IMR-90 (cell line): ENCODE measurements around the gene ALOX15. TPM values are rescaled to one million over a fixed set of nuclear protein-coding genes. Genes with fewer than 3 reads are reported as not detected.

Source experiments
- ATAC-seq: fragments of 200-7000 bp; cut with Tn5 transposase; 2 replicates; pipeline ENCODE4 v1.9.1; 2020; ENCODE audit warnings: low read depth, mild to moderate bottlenecking, moderate library complexity
- BruUV-seq: library from RNA; stranded (reverse); fragments of 400-500 nt; replicated peaks from 2 replicates; lab custom pipeline; 2021; lab: Mats Ljungman, UMichigan
- CTCF ChIA-PET: fragments of 300-600 bp; formaldehyde crosslinking; extraction: SDS; loops from one replicate; lab custom pipeline; 2021; ENCODE audit warnings: antibody characterized with exemption; lab: Yijun Ruan, JAX
- POLR2A ChIA-PET: fragments of 300-600 bp; sonication (Branson Sonifier 250); formaldehyde crosslinking; loops from one replicate; lab custom pipeline; 2022; ENCODE audit warnings: antibody characterized with exemption; ENCODE audit not compliant: unreplicated experiment; lab: Charles Lee
- DNase-seq: peaks from one replicate; pipeline ENCODE4 v3.0.0; 2013
- H2AFZ ChIP-seq: replicated peaks from 2 replicates; pipeline ENCODE3; 2013; ENCODE audit warnings: low read length, mild to moderate bottlenecking; ENCODE audit not compliant: poor library complexity
- H2AK5ac ChIP-seq: 2 replicates; pipeline ENCODE4 v1.6.1; 2013; ENCODE audit warnings: low read depth, low read length, inconsistent platforms
- H2AK9ac ChIP-seq: replicated peaks from 2 replicates; pipeline ENCODE3; 2013; ENCODE audit warnings: mild to moderate bottlenecking, low read depth, low read length, moderate library complexity; ENCODE audit not compliant: poor library complexity
- H2BK120ac ChIP-seq: 2 replicates; pipeline ENCODE4 v1.6.1; 2013; ENCODE audit warnings: low read depth, low read length, inconsistent platforms
- H2BK15ac ChIP-seq: 3 replicates; pipeline ENCODE4 v1.6.1; 2013; ENCODE audit warnings: low read depth, low read length, inconsistent platforms
- H2BK20ac ChIP-seq: 2 replicates; pipeline ENCODE4 v1.6.1; 2013; ENCODE audit warnings: low read depth, mild to moderate bottlenecking, inconsistent platforms, low read length, moderate library complexity
- H2BK5ac ChIP-seq: 2 replicates; pipeline ENCODE4 v1.6.1; 2013; ENCODE audit warnings: mild to moderate bottlenecking, low read depth, low read length, inconsistent platforms; ENCODE audit not compliant: poor library complexity, severe bottlenecking
- H3K14ac ChIP-seq: replicated peaks from 2 replicates; pipeline ENCODE4 v1.6.1; 2013; ENCODE audit warnings: low read depth, low read length, inconsistent platforms
- H3K18ac ChIP-seq: 2 replicates; pipeline ENCODE4 v1.6.1; 2013; ENCODE audit warnings: low read depth, low read length, control low read depth
- H3K23ac ChIP-seq: 2 replicates; pipeline ENCODE4 v1.6.1; 2013; ENCODE audit warnings: low read depth, low read length, inconsistent platforms
- H3K27ac ChIP-seq: 2 replicates; pipeline ENCODE4 v1.5.1; 2013; ENCODE audit warnings: mild to moderate bottlenecking, control low read depth, low read length; ENCODE audit not compliant: insufficient read depth
- H3K27me3 ChIP-seq: 2 replicates; pipeline ENCODE4 v1.6.1; 2013; ENCODE audit warnings: low read length; ENCODE audit not compliant: control insufficient read depth, insufficient read depth
- H3K36me3 ChIP-seq: 2 replicates; pipeline ENCODE4 v1.6.1; 2013; ENCODE audit warnings: low read length, mixed read lengths; ENCODE audit not compliant: control insufficient read depth, insufficient read depth
- H3K4ac ChIP-seq: 2 replicates; pipeline ENCODE4 v1.6.1; 2013; ENCODE audit warnings: low read depth, low read length, inconsistent platforms
- H3K4me1 ChIP-seq: 2 replicates; pipeline ENCODE4 v1.6.1; 2013; ENCODE audit warnings: low read length, mixed read lengths; ENCODE audit not compliant: control insufficient read depth, insufficient read depth
- H3K4me2 ChIP-seq: 2 replicates; pipeline ENCODE4 v1.6.1; 2013; ENCODE audit warnings: low read depth, mild to moderate bottlenecking, control low read depth, low read length, moderate library complexity
- H3K4me3 ChIP-seq: 2 replicates; pipeline ENCODE4 v1.5.1; 2013; ENCODE audit warnings: low read depth, mild to moderate bottlenecking, control low read depth, low read length, moderate library complexity; ENCODE audit not compliant: insufficient read depth
- H3K56ac ChIP-seq: 2 replicates; pipeline ENCODE4 v1.6.1; 2013; ENCODE audit warnings: low read length, inconsistent platforms; ENCODE audit not compliant: insufficient read depth; ENCODE audit errors: extremely low read depth
- H3K79me1 ChIP-seq, 2 experiments: 2 replicates each; pipeline ENCODE4 v1.6.1; 2013; ENCODE audit warnings: low read length in 2 of 2, inconsistent platforms in 1 of 2, low read depth in 1 of 2
- H3K9ac ChIP-seq: 2 replicates; pipeline ENCODE4 v1.6.1; 2013; ENCODE audit warnings: low read depth, low read length, control low read depth
- H3K9me1 ChIP-seq: 2 replicates; pipeline ENCODE4 v1.6.1; 2013; ENCODE audit warnings: low read length, inconsistent platforms; ENCODE audit not compliant: insufficient read depth
- H3K9me3 ChIP-seq: 2 replicates; pipeline ENCODE4 v1.6.1; 2013; ENCODE audit warnings: low read length; ENCODE audit not compliant: control insufficient read depth, insufficient read depth
- H4K20me1 ChIP-seq: 2 replicates; pipeline ENCODE4 v1.6.1; 2013; ENCODE audit warnings: low read length, inconsistent platforms; ENCODE audit not compliant: insufficient read depth
- H4K5ac ChIP-seq: 2 replicates; pipeline ENCODE4 v1.6.1; 2013; ENCODE audit warnings: mild to moderate bottlenecking, low read depth, low read length, control low read depth
- H4K8ac ChIP-seq, 2 experiments: 2 replicates each; pipeline ENCODE4 v1.6.1; 2013; ENCODE audit warnings: low read depth in 2 of 2, low read length in 2 of 2, control low read depth in 1 of 2, inconsistent platforms in 1 of 2
- H4K91ac ChIP-seq: 2 replicates; pipeline ENCODE4 v1.6.1; 2013; ENCODE audit warnings: low read depth, low read length, inconsistent platforms; ENCODE audit not compliant: insufficient read depth
- CHD1 ChIP-seq: IDR thresholded peaks from 2 replicates; pipeline ENCODE4 v1.6.1; 2012; ENCODE audit warnings: low read depth, low read length, improper control_type of control experiment
- CTCF ChIP-seq: conservative IDR thresholded peaks from 2 replicates; pipeline ENCODE4 v1.5.1; 2012; ENCODE audit warnings: mild to moderate bottlenecking, low read depth, low read length, improper control_type of control experiment
- ELK1 ChIP-seq: fragments of 150-350 bp; IDR thresholded peaks from 2 replicates; pipeline ENCODE4 v1.6.1; 2016; ENCODE audit warnings: low read depth, mild to moderate bottlenecking, low read length, moderate library complexity, borderline replicate concordance
- FOS ChIP-seq: fragments of 150-350 bp; IDR thresholded peaks from 2 replicates; pipeline ENCODE4 v1.6.1; 2016; ENCODE audit warnings: low read depth, low read length
- MAFK ChIP-seq: IDR thresholded peaks from 2 replicates; pipeline ENCODE4 v1.6.1; 2012; ENCODE audit warnings: low read depth, low read length, improper control_type of control experiment
- MAZ ChIP-seq: IDR thresholded peaks from 2 replicates; pipeline ENCODE4 v1.6.1; 2012; ENCODE audit warnings: low read depth, mild to moderate bottlenecking, low read length, improper control_type of control experiment, moderate library complexity, borderline replicate concordance
- POLR2A ChIP-seq: IDR thresholded peaks from 2 replicates; pipeline ENCODE4 v1.6.1; 2012; ENCODE audit warnings: mild to moderate bottlenecking, low read depth, low read length
- RFX5 ChIP-seq: IDR thresholded peaks from 2 replicates; pipeline ENCODE4 v1.8.0; 2012; ENCODE audit warnings: low read depth, mild to moderate bottlenecking, low read length, moderate library complexity
- SMC3 ChIP-seq: fragments of 150-350 bp; IDR thresholded peaks from 2 replicates; pipeline ENCODE4 v1.6.1; 2016; ENCODE audit warnings: low read depth, mild to moderate bottlenecking, antibody characterized with exemption, low read length, moderate library complexity
- USF2 ChIP-seq: fragments of 150-350 bp; IDR thresholded peaks from 2 replicates; pipeline ENCODE4 v1.6.1; 2017; ENCODE audit warnings: mild to moderate bottlenecking, antibody characterized with exemption, low read length, low read depth
- WGBS, 2 experiments: methylation state at CpG; one replicate each; pipeline versions ENCODE4 v1.1.5 to v1.1.7; 2013; ENCODE audit warnings: missing lambda C conversion rate in 2 of 2; ENCODE audit not compliant: insufficient read length in 1 of 2; ENCODE audit errors: extremely low coverage in 2 of 2; 5-methylcytosine and 5-hydroxymethylcytosine counted together
- dilution Hi-C: fragments of 300-500 bp; cut with HindIII; formaldehyde crosslinking; loops from one replicate; pipeline ENCODE4 v1.14.3; 2018; ENCODE audit warnings: low sequenced_read_pairs; ENCODE audit not compliant: unreplicated experiment
- in situ Hi-C: fragments of 300-500 bp; cut with MboI; formaldehyde crosslinking; loops from 3 replicates; pipeline ENCODE4 v1.14.3; 2019; ENCODE audit warnings: low sequenced_read_pairs, inconsistent platforms, mixed read lengths
- intact Hi-C: fragments of 100-400 bp; cut with micrococcal nuclease; formaldehyde crosslinking; loops from 2 replicates; pipeline ENCODE4 v1.10.0; 2022
- polyA plus RNA-seq, 3 experiments: library from polyadenylated mRNA; depleted of rRNA; stranded (reverse); fragments of >200 nt; gene quantifications; 2 replicates each; pipeline ENCODE4 v1.2.3, GENCODE V29; 2012; ENCODE audit warnings: low replicate concordance in 1 of 3
- total RNA-seq: library from RNA; depleted of rRNA; stranded (reverse); fragments of >200 nt; gene quantifications from 2 replicates; pipeline ENCODE4 v1.2.3, GENCODE V29; 2012

The ALOX15 gene
- total and polyA plus RNA-seq, 2 of the 4 experiments (the other 2 are of a cell fraction): not detected

GRCh38 chr17:4632581-4632920, 8.9 kb downstream of the ALOX15 start:
- no TSS peak for BruUV-seq
- Histone ChIP-seq H3K56ac (no peak overlapping the region), H3K79me1 (no peaks in the 10 kb centered on the region), H2BK20ac (no peak overlapping the region), H2BK15ac (no peak overlapping the region), H3K36me3 (no peaks in the 10 kb centered on the region), H4K5ac (no peak overlapping the region), H4K91ac (no peak overlapping the region), H2AK5ac (no peak overlapping the region), H3K4me1 (no peaks in the 10 kb centered on the region), H3K4me3 (no peak overlapping the region), H2AK9ac (no peak overlapping the region), H3K18ac (no peak overlapping the region), H2AFZ (no peak overlapping the region), H2BK5ac (no peak overlapping the region), H3K9ac (no peak overlapping the region), H3K14ac (no peak overlapping the region), H3K27me3 (peaks cover 32% of the 10 kb centered on the region), H3K4me2 (no peak overlapping the region), H4K8ac (no peak overlapping the region), H4K20me1 (no peaks in the 10 kb centered on the region), H3K9me1 (no peaks in the 10 kb centered on the region), H3K27ac (no peak overlapping the region), H3K23ac (no peak overlapping the region), H3K4ac (no peak overlapping the region), H2BK120ac (no peak overlapping the region), H3K9me3 (no peaks in the 10 kb centered on the region)
- dilution Hi-C loops (no loop called here), in situ Hi-C loops (no loop called here), intact Hi-C loops (no loop called here)
- WGBS, 2 experiments: 47% methylated on average over 3 of the region's 7 CpGs; no CpG with 5 or more reads in 1 of the 2 experiments
- DNase-seq (no peak), ATAC-seq (no peak)
- CTCF ChIA-PET: no interaction called here
- no peak for TF ChIP-seq POLR2A
- TF ChIP-seq SMC3: no peak
- no peak for TF ChIP-seq CTCF
- TF ChIP-seq FOS: no peak
- TF ChIP-seq RFX5: no peak
- TF ChIP-seq MAZ: no peak
- TF ChIP-seq ELK1: no peak
- no peak for TF ChIP-seq USF2
- no peak for TF ChIP-seq MAFK
- TF ChIP-seq CHD1: no peak
- POLR2A ChIA-PET: no interaction called here
